Panc1 (cell line): Measurements from ENCODE around the gene FOSL2. TPM values are rescaled to one million over a fixed set of nuclear protein-coding genes. Genes with fewer than 3 reads are reported as not detected.

ENCODE experiments used
- ATAC-seq: fragments of 200-7000 bp; cut with Tn5 transposase; 2 replicates; pipeline ENCODE4 v1.9.1; 2020; ENCODE audit warnings: mild to moderate bottlenecking, moderate library complexity
- BruUV-seq: library from RNA; stranded (reverse); fragments of 400-500 nt; replicated peaks from 2 replicates; lab custom pipeline; 2021; lab: Mats Ljungman, UMichigan
- CTCF ChIA-PET: fragments of 300-600 bp; sonication (Branson Sonifier 250); formaldehyde crosslinking; loops from one replicate; lab custom pipeline; 2022; ENCODE audit warnings: antibody characterized with exemption; lab: Charles Lee
- POLR2A ChIA-PET: fragments of 300-600 bp; sonication (Branson Sonifier 250); formaldehyde crosslinking; loops from one replicate; lab custom pipeline; 2022; ENCODE audit warnings: antibody characterized with exemption; lab: Charles Lee
- DNase-seq: peaks from one replicate; pipeline ENCODE4 v3.0.0-alpha.2; 2010; ENCODE audit warnings: low read depth, low spot score
- H3K27ac ChIP-seq: 2 replicates; pipeline ENCODE4 v1.5.1; 2011; ENCODE audit warnings: mild to moderate bottlenecking, low read length, inconsistent platforms
- H3K27me3 ChIP-seq: fragments of 200-500 bp; sonication (Bioruptor generic); 2 replicates; pipeline ENCODE4 v1.6.0; 2014; ENCODE audit warnings: low read length, inconsistent platforms; ENCODE audit not compliant: control insufficient read depth, insufficient read depth
- H3K36me3 ChIP-seq: fragments of 200-500 bp; sonication (Bioruptor generic); 2 replicates; pipeline ENCODE4 v1.5.1; 2014; ENCODE audit warnings: inconsistent platforms, mild to moderate bottlenecking, low read length, moderate library complexity; ENCODE audit not compliant: control insufficient read depth, insufficient read depth
- H3K4me1 ChIP-seq: 2 replicates; pipeline ENCODE4 v1.5.1; 2011; ENCODE audit warnings: inconsistent platforms, mild to moderate bottlenecking, low read length, moderate library complexity; ENCODE audit not compliant: control insufficient read depth, insufficient read depth
- H3K4me3 ChIP-seq, 2 experiments: 2 replicates each; pipeline ENCODE4 v1.5.1; 2011 to 2012; ENCODE audit warnings: low read depth in 2 of 2, low read length in 2 of 2, mild to moderate bottlenecking in 2 of 2, inconsistent platforms in 1 of 2, moderate library complexity in 1 of 2
- H3K9me3 ChIP-seq: fragments of 200-500 bp; sonication (Bioruptor generic); 2 replicates; pipeline ENCODE4 v1.5.1; 2014; ENCODE audit warnings: low read depth, mild to moderate bottlenecking, inconsistent platforms, low read length, moderate library complexity; ENCODE audit not compliant: control insufficient read depth, insufficient read depth
- POLR2AphosphoS5 ChIP-seq: IDR thresholded peaks from 2 replicates; pipeline ENCODE4 v1.6.1; 2012; ENCODE audit warnings: mild to moderate bottlenecking, low read depth, low read length, moderate library complexity
- SIN3A ChIP-seq: IDR thresholded peaks from 2 replicates; pipeline ENCODE4 v1.6.1; 2012; ENCODE audit warnings: low read depth, mild to moderate bottlenecking, low read length, moderate library complexity, borderline replicate concordance; ENCODE audit not compliant: insufficient read depth
- TCF7L2 ChIP-seq: IDR thresholded peaks from 2 replicates; pipeline ENCODE4 v1.6.1; 2011; ENCODE audit warnings: mild to moderate bottlenecking, low read depth, low read length, inconsistent platforms
- in situ Hi-C: cut with HindIII; loops from 2 replicates; pipeline ENCODE4 v1.10.0; 2016; ENCODE audit warnings: low sequenced_read_pairs, low pct_unique_long_range_greater_than_20kb
- intact Hi-C: fragments of 100-400 bp; cut with micrococcal nuclease; formaldehyde crosslinking; loops from one replicate; pipeline ENCODE4 v1.10.0; 2022; ENCODE audit not compliant: unreplicated experiment
- total RNA-seq: library from RNA; stranded (reverse); gene quantifications from one replicate; pipeline ENCODE4 v1.2.1, GENCODE V29; 2021; ENCODE audit not compliant: unreplicated experiment
- TF ChIP-seq, protein P1 (sequence below), 2 experiments: IDR thresholded peaks; 2 replicates each; pipeline ENCODE4 v1.6.1; 2011 to 2012; ENCODE audit warnings: low read depth in 2 of 2, control low read depth in 1 of 2, low read length in 1 of 2, mild to moderate bottlenecking in 1 of 2, moderate library complexity in 1 of 2; ENCODE audit not compliant: insufficient read depth in 1 of 2
- TF ChIP-seq, protein P2 (sequence below): fragments of 450-650 bp; IDR thresholded peaks from 2 replicates; pipeline ENCODE4 v1.5.1; 2017; ENCODE audit warnings: mild to moderate bottlenecking

The FOSL2 gene
- total RNA-seq, 1 experiment from 2014 or later, result 29.0 TPM

DNA sequence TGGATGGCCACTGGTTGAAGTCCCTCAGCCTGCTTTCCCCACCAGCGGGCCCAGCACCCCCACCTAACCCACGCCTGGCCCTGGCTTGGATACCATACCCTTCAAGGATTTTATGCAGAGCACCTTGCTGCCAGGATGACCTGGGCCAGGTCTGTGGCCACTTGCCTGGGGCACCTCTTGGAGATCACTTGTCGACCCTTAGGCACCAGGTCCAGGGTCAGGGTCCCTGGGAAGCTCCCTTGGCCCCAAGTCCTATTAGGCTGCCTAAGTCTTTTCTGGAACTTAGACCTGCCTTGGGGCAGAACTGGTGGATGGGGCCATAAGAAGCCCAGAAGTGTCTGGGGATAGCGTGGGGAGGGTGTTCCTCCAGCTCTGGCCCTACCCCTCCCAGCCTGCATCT is 39.1 kb downstream of the FOSL2 start:
- TF ChIP-seq SIN3A (no peak), TCF7L2 (no peak), POLR2AphosphoS5 (no peak)
- TF ChIP-seq, protein P1, sequence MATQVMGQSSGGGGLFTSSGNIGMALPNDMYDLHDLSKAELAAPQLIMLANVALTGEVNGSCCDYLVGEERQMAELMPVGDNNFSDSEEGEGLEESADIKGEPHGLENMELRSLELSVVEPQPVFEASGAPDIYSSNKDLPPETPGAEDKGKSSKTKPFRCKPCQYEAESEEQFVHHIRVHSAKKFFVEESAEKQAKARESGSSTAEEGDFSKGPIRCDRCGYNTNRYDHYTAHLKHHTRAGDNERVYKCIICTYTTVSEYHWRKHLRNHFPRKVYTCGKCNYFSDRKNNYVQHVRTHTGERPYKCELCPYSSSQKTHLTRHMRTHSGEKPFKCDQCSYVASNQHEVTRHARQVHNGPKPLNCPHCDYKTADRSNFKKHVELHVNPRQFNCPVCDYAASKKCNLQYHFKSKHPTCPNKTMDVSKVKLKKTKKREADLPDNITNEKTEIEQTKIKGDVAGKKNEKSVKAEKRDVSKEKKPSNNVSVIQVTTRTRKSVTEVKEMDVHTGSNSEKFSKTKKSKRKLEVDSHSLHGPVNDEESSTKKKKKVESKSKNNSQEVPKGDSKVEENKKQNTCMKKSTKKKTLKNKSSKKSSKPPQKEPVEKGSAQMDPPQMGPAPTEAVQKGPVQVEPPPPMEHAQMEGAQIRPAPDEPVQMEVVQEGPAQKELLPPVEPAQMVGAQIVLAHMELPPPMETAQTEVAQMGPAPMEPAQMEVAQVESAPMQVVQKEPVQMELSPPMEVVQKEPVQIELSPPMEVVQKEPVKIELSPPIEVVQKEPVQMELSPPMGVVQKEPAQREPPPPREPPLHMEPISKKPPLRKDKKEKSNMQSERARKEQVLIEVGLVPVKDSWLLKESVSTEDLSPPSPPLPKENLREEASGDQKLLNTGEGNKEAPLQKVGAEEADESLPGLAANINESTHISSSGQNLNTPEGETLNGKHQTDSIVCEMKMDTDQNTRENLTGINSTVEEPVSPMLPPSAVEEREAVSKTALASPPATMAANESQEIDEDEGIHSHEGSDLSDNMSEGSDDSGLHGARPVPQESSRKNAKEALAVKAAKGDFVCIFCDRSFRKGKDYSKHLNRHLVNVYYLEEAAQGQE (IDR thresholded peaks at IDR 0.05; ENCODE audit: insufficient read depth in 1 of 2, low read depth in 2 of 2, low read length in 1 of 2), result no peak
- TF ChIP-seq, protein P2, sequence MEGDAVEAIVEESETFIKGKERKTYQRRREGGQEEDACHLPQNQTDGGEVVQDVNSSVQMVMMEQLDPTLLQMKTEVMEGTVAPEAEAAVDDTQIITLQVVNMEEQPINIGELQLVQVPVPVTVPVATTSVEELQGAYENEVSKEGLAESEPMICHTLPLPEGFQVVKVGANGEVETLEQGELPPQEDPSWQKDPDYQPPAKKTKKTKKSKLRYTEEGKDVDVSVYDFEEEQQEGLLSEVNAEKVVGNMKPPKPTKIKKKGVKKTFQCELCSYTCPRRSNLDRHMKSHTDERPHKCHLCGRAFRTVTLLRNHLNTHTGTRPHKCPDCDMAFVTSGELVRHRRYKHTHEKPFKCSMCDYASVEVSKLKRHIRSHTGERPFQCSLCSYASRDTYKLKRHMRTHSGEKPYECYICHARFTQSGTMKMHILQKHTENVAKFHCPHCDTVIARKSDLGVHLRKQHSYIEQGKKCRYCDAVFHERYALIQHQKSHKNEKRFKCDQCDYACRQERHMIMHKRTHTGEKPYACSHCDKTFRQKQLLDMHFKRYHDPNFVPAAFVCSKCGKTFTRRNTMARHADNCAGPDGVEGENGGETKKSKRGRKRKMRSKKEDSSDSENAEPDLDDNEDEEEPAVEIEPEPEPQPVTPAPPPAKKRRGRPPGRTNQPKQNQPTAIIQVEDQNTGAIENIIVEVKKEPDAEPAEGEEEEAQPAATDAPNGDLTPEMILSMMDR, result no peak
- Histone ChIP-seq H3K9me3 (peaks cover 12% of the 10 kb centered on the region; the same call in 1 of the 2 replicates), H3K36me3 (no peaks in the 10 kb centered on the region), H3K4me1 (no peaks in the 10 kb centered on the region), H3K4me3 (no peak overlapping the region), H3K27me3 (no peaks in the 10 kb centered on the region), H3K27ac (no peak overlapping the region)
- CTCF ChIA-PET, result no interaction called here
- in situ Hi-C loops, result no loop called here
- intact Hi-C loops, result no loop called here
- DNase-seq (no peak), ATAC-seq (no peak)
- BruUV-seq, result no TSS peak
- POLR2A ChIA-PET, result no interaction called here

DNA sequence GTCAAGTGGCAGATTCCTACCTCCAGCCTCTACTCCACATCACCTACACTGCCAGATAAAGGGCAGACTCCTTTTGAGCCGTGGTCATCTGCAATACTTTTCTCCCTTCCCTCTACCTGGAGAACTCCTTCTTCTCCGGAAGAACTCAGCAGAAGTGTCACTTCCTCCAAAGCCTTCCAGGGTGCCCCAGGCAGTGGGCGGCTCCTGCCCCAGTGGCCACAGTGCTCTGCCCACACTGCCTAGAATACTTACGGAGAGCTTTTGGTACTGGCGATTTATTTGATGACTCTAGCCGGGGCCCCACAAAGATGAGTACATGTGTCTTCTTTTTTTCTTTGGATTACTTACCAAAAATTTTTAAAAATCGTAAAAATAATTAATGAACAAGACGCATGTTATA is 39.7 kb downstream of the FOSL2 start:
- ChIA-PET POLR2A (no interaction called here), CTCF (no interaction called here)
- in situ Hi-C loops, result no loop called here
- no peak overlapping the region for H3K4me3 ChIP-seq
- TF ChIP-seq POLR2AphosphoS5, result no peak
- TF ChIP-seq TCF7L2, result no peak
- TF ChIP-seq SIN3A, result no peak
- TF ChIP-seq, protein P2, result no peak
- TF ChIP-seq, protein P1 (IDR thresholded peaks at IDR 0.05; ENCODE audit: insufficient read depth in 1 of 2, low read depth in 2 of 2, low read length in 1 of 2), result no peak
- intact Hi-C loops, result no loop called here
- H3K27me3 ChIP-seq, result no peaks in the 10 kb centered on the region
- DNase-seq, result no peak
- H3K27ac ChIP-seq, result no peak overlapping the region
- H3K36me3 ChIP-seq, result no peaks in the 10 kb centered on the region
- H3K4me1 ChIP-seq, result no peaks in the 10 kb centered on the region
- H3K9me3 ChIP-seq, result peaks cover 12% of the 10 kb centered on the region; the same call in 1 of the 2 replicates
- BruUV-seq, result no TSS peak
- no peak for ATAC-seq
